GM18499 (cell line): Measurements from ENCODE around the gene ZBTB5.
A peak's percentile ranks its signal among the peaks of the same experiment; 100 is the strongest.
"Not testable (repeated sequence)": the region's sequence is repeated elsewhere in the genome, so short reads cannot be mapped to it uniquely, and the experiment has no call there.

ENCODE experiments used
- ATAC-seq: cut with Tn5 transposase; IDR thresholded peaks from one replicate; pipeline ENCODE4 v1.9.1; 2021; ENCODE audit warnings: moderate number of reproducible peaks; ENCODE audit not compliant: insufficient read depth, unreplicated experiment

The ZBTB5 gene

DNA sequence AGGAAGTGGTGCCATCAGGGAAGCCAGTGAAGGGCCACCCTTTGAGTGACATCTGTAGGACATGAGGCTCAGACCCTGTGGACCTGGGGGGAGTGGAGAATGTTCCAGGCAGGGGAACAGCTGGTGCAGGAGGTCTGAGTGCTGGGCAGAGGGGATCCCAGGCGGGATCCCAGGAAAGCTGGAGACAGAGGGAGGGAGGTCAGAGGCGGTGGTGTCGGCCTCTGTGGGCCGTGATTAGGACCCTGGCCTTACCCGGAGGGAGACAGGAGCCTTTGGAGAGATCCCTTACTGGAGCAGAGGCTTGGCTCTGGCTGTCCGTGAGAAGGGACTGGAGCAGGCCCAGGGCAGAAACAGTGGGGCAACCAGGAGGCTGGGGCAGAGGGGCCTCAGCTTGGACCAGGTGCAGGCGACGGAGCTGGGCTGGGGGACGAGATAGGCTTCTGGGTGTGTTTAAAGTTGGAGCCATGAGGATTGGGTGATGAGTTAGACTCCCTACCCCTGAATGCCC is 54.8 kb downstream of the ZBTB5 start:
- no peak for ATAC-seq

DNA sequence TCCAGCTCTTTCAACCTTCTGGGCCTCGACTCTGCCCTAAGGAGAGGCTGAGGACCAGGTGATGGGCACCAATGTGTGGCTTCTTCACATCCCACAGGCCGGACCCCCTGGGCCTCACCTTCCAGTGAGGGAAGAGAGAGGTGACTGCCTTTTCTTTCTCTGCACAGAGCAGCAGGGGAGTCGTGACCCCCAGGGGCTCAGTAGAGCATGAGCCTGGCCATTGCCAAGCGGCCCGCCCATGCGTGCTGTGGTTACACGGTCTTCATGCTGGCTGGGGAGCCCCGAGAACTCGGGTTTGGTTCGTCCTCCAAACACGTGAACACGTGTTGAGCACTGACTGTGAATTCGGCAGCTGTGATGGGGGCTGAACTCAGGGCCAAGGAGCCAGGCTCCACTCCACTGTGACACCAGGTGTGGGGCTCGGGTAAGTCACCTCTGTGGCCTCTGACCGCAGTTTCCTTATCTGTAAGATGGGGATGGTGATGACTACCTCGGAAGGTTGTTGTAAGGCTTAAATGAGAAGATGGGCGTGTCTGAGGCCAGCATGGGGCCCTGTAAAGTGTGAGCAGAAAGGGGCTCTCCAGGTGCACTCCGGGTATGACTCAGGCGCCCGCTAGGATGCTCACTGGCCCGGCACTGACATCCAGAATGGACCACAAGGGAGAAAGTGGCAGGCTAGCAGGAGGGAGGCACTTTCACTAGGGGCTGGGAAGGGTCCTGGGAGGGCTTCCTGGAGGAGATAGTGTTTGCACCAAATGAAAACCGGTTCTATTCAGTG is 56.1 kb downstream of the ZBTB5 start:
- peak; percentile 81 for ATAC-seq

DNA sequence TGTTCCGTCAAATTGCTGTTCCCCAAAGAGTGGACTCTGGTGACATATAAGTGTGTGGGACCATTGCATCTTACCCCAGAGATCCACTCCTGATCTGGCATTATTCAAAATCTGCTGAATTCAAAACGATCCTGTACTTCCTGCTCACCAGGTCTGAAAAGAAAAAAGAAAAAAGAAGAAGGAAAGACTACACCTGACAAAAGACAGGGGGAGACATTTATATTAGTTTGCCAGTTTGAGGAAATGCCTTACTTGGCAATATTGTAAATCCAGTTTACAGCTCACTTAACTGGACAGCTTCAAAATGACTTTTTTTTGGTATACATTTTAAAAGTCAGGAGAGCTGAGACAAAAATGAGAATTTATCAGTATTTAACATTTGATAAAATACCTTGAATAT is 57.8 kb downstream of the ZBTB5 start:
- no peak for ATAC-seq

DNA sequence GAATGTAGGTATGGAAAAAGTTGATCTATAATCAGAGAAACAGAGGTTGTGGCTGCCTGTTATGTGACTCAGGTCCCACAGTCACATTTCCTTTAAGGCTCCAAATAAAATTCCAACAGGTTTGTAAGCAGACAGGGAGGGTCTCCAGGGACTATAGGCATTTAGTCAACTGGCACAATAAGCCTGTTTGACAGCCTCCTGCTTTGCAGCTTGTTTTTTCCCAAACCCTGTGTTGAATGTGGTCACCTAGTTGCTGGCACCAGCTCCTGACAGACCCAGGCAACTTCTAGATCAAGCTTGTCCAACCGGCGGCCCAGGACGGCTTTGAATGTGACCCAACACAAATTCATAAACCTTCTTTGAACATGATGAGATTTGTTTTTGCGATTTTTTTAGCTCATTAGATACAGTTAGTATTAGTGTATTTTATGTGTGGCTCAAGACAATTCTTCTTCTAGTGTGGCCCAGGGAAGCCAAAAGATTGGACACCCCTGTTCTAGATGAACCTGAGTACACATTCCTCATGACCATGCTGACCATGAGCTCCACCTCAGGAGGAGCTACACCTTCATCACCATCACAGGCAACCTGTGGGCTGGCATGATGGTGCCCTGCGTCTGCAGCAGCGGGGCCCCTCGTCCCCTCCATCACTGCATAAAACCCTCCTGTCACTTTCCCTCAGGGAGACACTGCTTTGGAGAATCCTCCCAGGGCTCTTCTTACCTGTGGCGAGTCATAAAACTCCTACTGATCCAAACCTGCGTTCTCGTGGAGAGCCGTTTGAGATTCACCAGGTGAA is 58.4 kb downstream of the ZBTB5 start:
- ATAC-seq: no peak

DNA sequence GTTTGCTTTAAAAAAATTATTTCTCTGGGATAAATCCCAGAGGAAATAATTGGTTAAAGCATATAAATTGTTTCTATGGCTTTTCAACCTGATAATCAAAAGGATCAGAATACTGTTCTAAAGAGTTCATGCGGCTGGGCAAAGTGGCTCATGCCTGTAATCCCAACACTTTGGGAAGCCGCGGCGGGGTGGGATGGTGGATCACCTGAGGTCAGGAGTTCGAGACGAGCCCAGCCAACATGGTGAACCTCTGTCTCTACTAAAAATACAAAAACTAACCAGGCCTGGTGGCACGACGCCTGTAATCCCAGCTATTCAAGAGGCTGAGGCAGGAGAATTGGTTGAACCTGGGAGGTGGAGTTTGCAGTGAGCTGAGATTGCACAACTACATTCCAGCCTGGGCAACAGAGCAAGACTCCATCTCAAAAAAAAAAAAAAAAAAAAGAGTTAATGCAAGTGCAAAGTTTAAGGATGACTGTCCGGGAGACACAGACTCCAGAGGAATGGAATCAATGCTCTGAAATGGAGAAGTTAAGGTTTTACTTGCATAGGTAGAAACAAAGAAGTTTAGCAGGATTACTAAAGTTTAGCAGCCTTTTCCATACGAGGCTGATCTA is 59.4 kb downstream of the ZBTB5 start:
- ATAC-seq: no peak

DNA sequence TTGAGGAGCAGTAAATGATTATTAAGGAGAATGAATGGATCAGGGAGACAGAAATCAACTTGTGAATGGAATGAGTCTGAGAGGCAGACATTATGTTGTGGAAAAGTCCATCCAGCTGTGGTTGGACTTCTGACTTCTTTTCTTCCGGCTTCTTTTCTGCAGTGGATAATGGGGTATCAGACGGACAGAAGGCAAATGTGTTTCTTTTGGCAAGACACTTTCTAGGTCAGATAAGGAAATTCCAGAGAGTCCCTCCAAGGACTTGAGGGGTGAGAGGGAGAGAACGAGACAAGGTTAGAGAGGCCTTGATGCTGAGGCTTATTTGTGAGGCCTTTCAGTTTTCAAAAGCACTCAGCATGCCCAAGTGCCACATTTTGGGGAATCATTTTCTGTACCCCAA is 59.9 kb downstream of the ZBTB5 start:
- ATAC-seq: no peak

DNA sequence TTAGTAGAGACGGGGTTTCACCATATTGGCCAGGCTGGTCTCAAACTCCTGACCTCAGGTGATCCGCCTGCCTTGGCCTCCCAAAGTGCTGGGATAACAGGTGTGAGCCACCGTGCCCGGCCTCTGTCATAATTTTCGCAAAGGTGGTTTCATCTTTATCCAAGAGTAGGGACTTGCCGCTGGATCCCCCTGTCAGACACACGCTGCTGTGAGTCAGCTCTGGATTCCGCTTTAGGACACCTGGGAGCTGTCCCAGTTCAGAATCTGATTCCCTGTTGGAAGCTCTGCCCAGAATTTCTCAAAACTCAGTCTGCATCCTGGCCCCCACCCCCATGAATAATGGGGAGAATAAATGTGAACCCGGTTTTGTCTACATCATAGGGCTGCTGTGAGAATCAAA is 60.7 kb downstream of the ZBTB5 start:
- ATAC-seq: no peak

DNA sequence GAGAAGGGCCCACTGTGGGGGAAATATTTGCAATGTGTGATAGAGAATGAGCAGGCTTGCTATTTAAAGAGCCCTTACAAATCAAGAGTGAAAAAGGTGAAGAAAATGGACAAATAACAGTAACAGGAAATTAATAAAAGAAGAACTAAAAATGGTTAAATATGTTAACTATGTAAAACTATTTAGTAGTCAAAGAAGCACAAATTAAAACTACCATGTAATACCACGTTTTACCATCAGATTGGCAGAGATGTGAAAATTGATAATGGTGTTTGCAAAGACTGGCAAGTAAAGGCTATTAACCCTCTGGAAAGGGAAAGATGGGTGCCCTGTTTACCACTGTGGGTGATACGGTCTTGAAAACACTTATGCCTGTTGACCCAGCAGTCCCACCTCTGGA is 65.9 kb downstream of the ZBTB5 start:
- ATAC-seq: no peak

DNA sequence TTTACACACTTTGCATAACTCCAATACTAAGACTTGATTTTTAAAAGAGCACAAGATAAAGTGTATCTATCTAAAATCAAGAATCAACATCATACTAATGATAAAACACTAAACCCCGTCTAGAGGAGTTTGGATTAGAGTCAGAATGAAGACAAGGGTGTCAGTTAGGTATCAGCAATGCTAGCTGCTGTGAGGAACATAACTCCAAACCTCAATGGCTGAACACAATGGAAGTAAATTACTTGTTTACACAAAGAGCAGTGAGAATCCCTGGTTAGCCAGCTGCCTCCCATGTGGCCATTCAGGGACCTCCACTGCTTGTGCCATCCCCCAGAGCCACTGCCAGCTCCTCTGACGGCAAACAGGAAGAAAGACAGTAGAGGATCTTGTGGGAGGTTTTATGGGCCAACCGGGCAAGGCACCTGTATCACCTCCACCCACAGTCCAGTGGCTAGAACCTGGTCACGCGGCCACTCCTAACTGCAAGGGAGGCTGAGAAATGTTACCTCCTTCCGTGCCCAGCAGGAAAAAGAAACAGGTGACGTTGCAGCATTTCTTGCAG is 66.7 kb downstream of the ZBTB5 start:
- ATAC-seq: no peak

DNA sequence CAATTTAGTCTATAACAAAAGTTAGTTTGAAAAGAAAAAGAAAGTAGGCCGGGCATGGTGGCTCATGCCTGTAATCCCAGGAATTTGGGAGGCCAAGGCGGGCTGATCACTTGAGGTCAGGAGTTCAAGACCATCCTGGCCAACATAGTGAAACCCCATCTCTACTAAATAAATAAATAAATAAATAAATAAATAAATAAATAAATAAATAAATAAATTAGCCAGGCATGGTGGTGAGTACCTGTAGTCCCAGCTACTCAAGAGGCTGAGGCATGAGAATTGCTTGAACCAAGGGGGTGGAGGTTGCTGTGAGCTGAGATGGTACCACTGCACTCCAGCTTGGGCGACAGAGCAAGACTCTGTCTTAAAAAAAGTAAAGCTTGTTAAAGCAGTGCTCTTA is 67.3 kb downstream of the ZBTB5 start:
- not testable (repeated sequence) for ATAC-seq

DNA sequence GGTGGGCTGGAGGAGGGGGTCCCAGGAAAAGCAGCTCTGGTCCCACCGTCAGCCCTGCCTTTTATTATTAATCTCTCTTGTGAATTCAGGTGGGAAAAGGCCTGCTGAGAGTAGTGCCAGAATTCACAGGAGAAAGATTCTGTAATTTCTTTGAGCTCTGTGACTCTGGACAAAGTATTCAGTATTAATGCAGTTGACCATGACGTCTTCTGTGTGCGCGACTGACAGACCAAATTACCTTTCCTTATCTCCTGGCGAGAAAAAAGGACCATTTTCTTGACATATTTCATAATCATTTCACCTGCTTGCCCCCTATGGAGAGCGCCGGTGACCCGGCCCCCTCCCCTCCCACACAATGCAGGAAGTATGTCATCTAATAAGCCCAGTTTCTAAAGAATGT is 69.6 kb downstream of the ZBTB5 start:
- no peak for ATAC-seq

DNA sequence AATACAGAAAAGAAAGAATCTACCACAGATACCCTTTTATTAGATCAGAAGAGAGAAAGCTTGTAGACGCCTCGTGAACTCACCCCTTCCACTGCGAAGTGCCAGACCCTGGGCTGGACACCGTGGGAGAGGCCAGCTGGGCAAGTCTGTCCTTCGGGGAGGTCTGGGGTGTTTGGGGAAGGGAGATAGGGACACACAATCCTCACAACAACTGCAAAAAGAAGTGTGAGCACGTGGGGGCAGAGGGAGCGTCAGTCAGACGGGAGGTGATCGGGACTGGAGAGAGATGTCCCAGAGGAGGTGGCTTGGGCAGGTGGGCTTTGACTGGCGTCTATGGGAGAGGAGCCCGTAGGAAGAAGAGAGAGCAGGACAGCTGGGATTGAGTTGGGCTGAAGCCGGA is 70.0 kb downstream of the ZBTB5 start:
- no peak for ATAC-seq

DNA sequence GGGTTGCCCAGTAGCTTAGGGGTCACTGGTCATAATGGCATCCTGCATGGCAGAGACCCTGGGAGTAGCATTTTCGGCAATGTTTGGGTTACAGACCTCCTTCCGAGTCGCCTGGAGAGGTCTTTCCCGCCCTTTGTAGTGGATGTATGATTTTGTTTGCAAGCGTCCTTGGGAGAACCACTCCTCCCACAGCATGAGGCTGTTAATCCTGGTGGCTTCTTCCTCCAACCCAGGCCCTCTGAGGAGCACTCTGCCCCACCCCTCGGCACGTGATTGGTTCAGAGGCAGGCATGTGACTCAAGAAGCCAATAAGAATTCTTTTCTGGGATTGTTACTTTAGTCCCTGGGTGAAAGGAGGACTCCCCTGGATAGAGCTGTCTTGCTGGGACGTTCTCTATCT is 73.0 kb downstream of the ZBTB5 start:
- ATAC-seq: no peak

DNA sequence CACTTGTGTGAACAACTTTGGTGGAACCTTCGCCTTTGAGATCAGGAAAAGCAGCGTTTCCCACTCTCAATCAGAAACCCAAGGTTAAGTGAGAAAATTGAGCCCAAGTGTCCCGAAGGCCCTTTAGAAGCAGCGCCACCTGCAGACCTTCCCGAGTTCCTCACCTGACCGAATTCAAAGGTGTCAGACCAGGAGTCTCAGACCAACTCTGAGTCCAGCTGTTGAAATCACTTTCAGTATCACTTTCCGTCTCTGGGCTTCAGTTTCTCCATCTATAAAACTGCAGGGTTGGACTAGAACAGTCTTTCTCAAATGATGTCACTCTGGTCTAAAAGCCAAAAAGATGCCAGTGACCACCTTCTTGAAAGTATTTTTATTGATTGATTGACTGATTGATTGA is 74.5 kb downstream of the ZBTB5 start:
- ATAC-seq: peak; percentile 79
